Neural cell (in vitro differentiated cells): Measurements from ENCODE around the gene TTC39C. TPM values are rescaled to one million over a fixed set of nuclear protein-coding genes. Genes with fewer than 3 reads are reported as not detected.
A peak's percentile ranks its signal among the peaks of the same experiment; 100 is the strongest.

ENCODE experiments used
- H2AFZ ChIP-seq: fragments of 200-600, 300-800 bp; sonication (generic), shearing (Covaris generic); 2 replicates; pipeline ENCODE4 v1.6.0; 2014; ENCODE audit warnings: low read depth, mild to moderate bottlenecking, antibody characterized with exemption, low read length, moderate library complexity
- H3F3A ChIP-seq: fragments of 200-600 bp; shearing (Covaris generic); 2 replicates; pipeline ENCODE4 v1.6.1; 2016; ENCODE audit warnings: mild to moderate bottlenecking, moderate library complexity, mixed read lengths, antibody characterized with exemption, low read length; ENCODE audit not compliant: insufficient read depth, poor library complexity, severe bottlenecking
- H3K27ac ChIP-seq: fragments of 200-600, 300-800 bp; sonication (generic), shearing (Covaris generic); 2 replicates; pipeline ENCODE4 v1.5.1; 2014; ENCODE audit warnings: mild to moderate bottlenecking, low read length, moderate library complexity
- H3K27me3 ChIP-seq: fragments of 300-800, 200-600 bp; sonication (generic), shearing (Covaris generic); 2 replicates; pipeline ENCODE4 v1.6.0; 2014; ENCODE audit warnings: mild to moderate bottlenecking, low read depth, low read length, moderate library complexity; ENCODE audit not compliant: insufficient read depth
- H3K36me3 ChIP-seq: fragments of 300-800, 200-600 bp; sonication (generic), shearing (Covaris generic); 2 replicates; pipeline ENCODE4 v1.5.1; 2014; ENCODE audit warnings: mild to moderate bottlenecking, antibody characterized with exemption, low read length, moderate library complexity; ENCODE audit not compliant: insufficient read depth
- H3K4me2 ChIP-seq: fragments of 300-800, 200-600 bp; sonication (generic), shearing (Covaris generic); 2 replicates; pipeline ENCODE4 v1.6.0; 2014; ENCODE audit warnings: mild to moderate bottlenecking, low read length
- H3K4me3 ChIP-seq: fragments of 300-800, 200-600 bp; sonication (generic), shearing (Covaris generic); 2 replicates; pipeline ENCODE4 v1.5.1; 2014; ENCODE audit warnings: mild to moderate bottlenecking, low read length, moderate library complexity
- H3K79me2 ChIP-seq: fragments of 200-600 bp; shearing (Covaris generic); replicated peaks from 2 replicates; pipeline ENCODE4 v1.6.0; 2014; ENCODE audit warnings: mild to moderate bottlenecking, low read length, moderate library complexity; ENCODE audit not compliant: insufficient read depth
- H3K9ac ChIP-seq: fragments of 300-800, 200-600 bp; sonication (generic), shearing (Covaris generic); 2 replicates; pipeline ENCODE4 v1.6.1; 2016; ENCODE audit warnings: mild to moderate bottlenecking, low read length, mixed read lengths
- H3K9me2 ChIP-seq: fragments of 200-600 bp; shearing (Covaris generic); 2 replicates; pipeline ENCODE4 v1.6.1; 2016; ENCODE audit warnings: mild to moderate bottlenecking, low read length, mixed read lengths; ENCODE audit not compliant: insufficient read depth
- H3K9me3 ChIP-seq: fragments of 200-600, 300-800 bp; sonication (generic), shearing (Covaris generic); 2 replicates; pipeline ENCODE4 v1.6.1; 2016; ENCODE audit warnings: mild to moderate bottlenecking, mixed run types, low read length, moderate library complexity, mixed read lengths
- H4K20me1 ChIP-seq: fragments of 200-600 bp; shearing (Covaris generic); 2 replicates; pipeline ENCODE4 v1.6.1; 2016; ENCODE audit warnings: mild to moderate bottlenecking, mixed run types; ENCODE audit not compliant: insufficient read depth
- EP300 ChIP-seq: fragments of 450-650 bp; conservative IDR thresholded peaks from 2 replicates; pipeline ENCODE4 v1.6.1; 2014; ENCODE audit warnings: antibody characterized with exemption, mild to moderate bottlenecking, moderate library complexity; ENCODE audit not compliant: poor library complexity, severe bottlenecking
- EZH2 ChIP-seq: fragments of 200-600, 300-800 bp; shearing (Covaris generic), sonication (generic); IDR thresholded peaks from 2 replicates; pipeline ENCODE4 v1.6.1; 2014; ENCODE audit warnings: antibody characterized with exemption, low read length, borderline replicate concordance, mild to moderate bottlenecking; ENCODE audit not compliant: insufficient read depth, poor library complexity, severe bottlenecking
- MXI1 ChIP-seq: fragments of 450-650 bp; conservative IDR thresholded peaks from 2 replicates; pipeline ENCODE4 v1.6.1; 2014; ENCODE audit warnings: antibody characterized with exemption, mild to moderate bottlenecking; ENCODE audit not compliant: poor library complexity, severe bottlenecking
- POLR2AphosphoS5 ChIP-seq: IDR thresholded peaks from 2 replicates; pipeline ENCODE4 v1.6.1; 2012
- RAD21 ChIP-seq: fragments of 450-650 bp; conservative IDR thresholded peaks from 2 replicates; pipeline ENCODE4 v1.6.1; 2014; ENCODE audit warnings: antibody characterized with exemption, mild to moderate bottlenecking, moderate library complexity
- REST ChIP-seq: IDR thresholded peaks from 2 replicates; pipeline ENCODE4 v1.6.1; 2012; ENCODE audit warnings: borderline replicate concordance
- SMC3 ChIP-seq: fragments of 450-650 bp; conservative IDR thresholded peaks from 2 replicates; pipeline ENCODE4 v1.6.1; 2014; ENCODE audit warnings: antibody characterized with exemption, mild to moderate bottlenecking, moderate library complexity; ENCODE audit not compliant: poor library complexity
- TAF1 ChIP-seq: IDR thresholded peaks from 2 replicates; pipeline ENCODE4 v1.6.1; 2012; ENCODE audit warnings: low read depth
- polyA plus RNA-seq: library from polyadenylated mRNA; depleted of rRNA; stranded (reverse); fragments of >200 nt; gene quantifications from 2 replicates; pipeline ENCODE4 v1.2.3, GENCODE V29; 2014
- TF ChIP-seq, protein P1 (sequence below): fragments of 450-650 bp; IDR thresholded peaks from 2 replicates; pipeline ENCODE4 v1.5.1; 2014; ENCODE audit warnings: antibody characterized with exemption, mild to moderate bottlenecking, moderate library complexity; ENCODE audit not compliant: poor library complexity, severe bottlenecking

The TTC39C gene
- polyA plus RNA-seq, 1 donor from 2014 or later: 19.9 TPM

GRCh38 chr18:24016643-24017042 is 2.1 kb downstream of the TTC39C start:
- Histone ChIP-seq H3K79me2 (peaks cover 30% of the 10 kb centered on the region), H2AFZ (no peak overlapping the region), H3K9me2 (no peaks in the 10 kb centered on the region), H3K9ac (peak overlapping the region; percentile 79), H3K27ac (no peak overlapping the region), H3K36me3 (no peaks in the 10 kb centered on the region), H3K4me2 (peak overlapping the region; percentile 67), H3K4me3 (peak overlapping the region; percentile 93), H3K9me3 (no peaks in the 10 kb centered on the region), H3F3A (no peaks in the 10 kb centered on the region), H4K20me1 (no peaks in the 10 kb centered on the region), H3K27me3 (no peaks in the 10 kb centered on the region)
- TF ChIP-seq MXI1: no peak
- no peak for TF ChIP-seq EZH2
- TF ChIP-seq RAD21: peak; percentile 50
- no peak for TF ChIP-seq POLR2AphosphoS5
- TF ChIP-seq TAF1: no peak
- TF ChIP-seq, protein P1, sequence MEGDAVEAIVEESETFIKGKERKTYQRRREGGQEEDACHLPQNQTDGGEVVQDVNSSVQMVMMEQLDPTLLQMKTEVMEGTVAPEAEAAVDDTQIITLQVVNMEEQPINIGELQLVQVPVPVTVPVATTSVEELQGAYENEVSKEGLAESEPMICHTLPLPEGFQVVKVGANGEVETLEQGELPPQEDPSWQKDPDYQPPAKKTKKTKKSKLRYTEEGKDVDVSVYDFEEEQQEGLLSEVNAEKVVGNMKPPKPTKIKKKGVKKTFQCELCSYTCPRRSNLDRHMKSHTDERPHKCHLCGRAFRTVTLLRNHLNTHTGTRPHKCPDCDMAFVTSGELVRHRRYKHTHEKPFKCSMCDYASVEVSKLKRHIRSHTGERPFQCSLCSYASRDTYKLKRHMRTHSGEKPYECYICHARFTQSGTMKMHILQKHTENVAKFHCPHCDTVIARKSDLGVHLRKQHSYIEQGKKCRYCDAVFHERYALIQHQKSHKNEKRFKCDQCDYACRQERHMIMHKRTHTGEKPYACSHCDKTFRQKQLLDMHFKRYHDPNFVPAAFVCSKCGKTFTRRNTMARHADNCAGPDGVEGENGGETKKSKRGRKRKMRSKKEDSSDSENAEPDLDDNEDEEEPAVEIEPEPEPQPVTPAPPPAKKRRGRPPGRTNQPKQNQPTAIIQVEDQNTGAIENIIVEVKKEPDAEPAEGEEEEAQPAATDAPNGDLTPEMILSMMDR: peak; percentile 68
- TF ChIP-seq EP300: no peak
- no peak for TF ChIP-seq REST
- peak; percentile 39 for TF ChIP-seq SMC3

GRCh38 chr18:24018299-24018886 is 3.8 kb downstream of the TTC39C start:
- no peak overlapping the region for H3K4me2 ChIP-seq
- H3K36me3 ChIP-seq: no peaks in the 10 kb centered on the region
- peaks cover 30% of the 10 kb centered on the region for H3K79me2 ChIP-seq
- no peaks in the 10 kb centered on the region for H3K27me3 ChIP-seq
- H3K9ac ChIP-seq: no peak overlapping the region
- H3K27ac ChIP-seq: no peak overlapping the region
- TF ChIP-seq, protein P1: no peak
- TF ChIP-seq TAF1: no peak
- no peak overlapping the region for H2AFZ ChIP-seq
- H3K9me2 ChIP-seq: no peaks in the 10 kb centered on the region
- no peaks in the 10 kb centered on the region for H4K20me1 ChIP-seq
- H3F3A ChIP-seq: no peaks in the 10 kb centered on the region
- peak overlapping the region; percentile 93 for H3K4me3 ChIP-seq
- no peaks in the 10 kb centered on the region for H3K9me3 ChIP-seq
